Activated naive CD8-positive, alpha-beta T cell treated with anti-CD3 and anti-CD28 coated beads, Interleukin-2, amount 10 ng/mL, durations not matched to agents 7 days and 5 days (primary cell): ENCODE results near the gene SOX21. TPM values are rescaled to one million over a fixed set of nuclear protein-coding genes. Genes with fewer than 3 reads are reported as not detected.

Source experiments
- ATAC-seq: fragments of 150-1000 bp; cut with Tn5 transposase; one replicate; pipeline ENCODE4 v1.10.0; 2021; ENCODE audit warnings: low read depth, moderate library complexity
- POLR2A ChIA-PET: fragments of 350-600 bp; sonication (Branson Sonifier 250); formaldehyde crosslinking; loops from one replicate; lab custom pipeline; 2021; ENCODE audit warnings: antibody characterized with exemption; lab: Charles Lee
- DNase-seq: peaks from one replicate; pipeline ENCODE4 v3.0.0; 2021
- H3K27ac Mint-ChIP-seq: one replicate; pipeline ENCODE4 v1.8.0; 2022; ENCODE audit warnings: mild to moderate bottlenecking, mixed read lengths
- H3K27me3 Mint-ChIP-seq: one replicate; pipeline ENCODE4 v1.8.0; 2022; ENCODE audit warnings: mild to moderate bottlenecking, moderate library complexity, mixed read lengths
- H3K36me3 Mint-ChIP-seq: one replicate; pipeline ENCODE4 v1.8.0; 2021; ENCODE audit warnings: mild to moderate bottlenecking, mixed read lengths
- H3K4me1 Mint-ChIP-seq: one replicate; pipeline ENCODE4 v1.8.0; 2021; ENCODE audit warnings: mixed read lengths
- H3K4me3 Mint-ChIP-seq: one replicate; pipeline ENCODE4 v1.8.0; 2022; ENCODE audit warnings: mild to moderate bottlenecking, moderate library complexity, mixed read lengths
- H3K9me3 Mint-ChIP-seq: one replicate; pipeline ENCODE4 v1.8.0; 2021; ENCODE audit warnings: mixed read lengths
- total RNA-seq, 2 experiments: library from RNA; stranded (reverse); gene quantifications; one replicate each; pipeline ENCODE4 v1.2.3, GENCODE V29; 2021

The SOX21 gene
- total RNA-seq, 2 experiments from 2014 or later = not detected

GRCh38 chr13:94713561-94714182, 1.3 kb upstream of the SOX21 start:
- Mint-ChIP-seq H3K4me1 (peaks cover 10% of the 10 kb centered on the region), H3K9me3 (no peaks in the 10 kb centered on the region), H3K36me3 (no peaks in the 10 kb centered on the region), H3K4me3 (no peak overlapping the region), H3K27ac (no peak overlapping the region), H3K27me3 (peaks cover 78% of the 10 kb centered on the region)
- DNase-seq = no peak
- POLR2A ChIA-PET = no interaction called here
- ATAC-seq = no peak

GRCh38 chr13:94712812-94713560, 641 bp upstream of the SOX21 start:
- Mint-ChIP-seq H3K27me3 (peaks cover 82% of the 10 kb centered on the region), H3K27ac (no peak overlapping the region), H3K4me3 (no peak overlapping the region), H3K36me3 (no peaks in the 10 kb centered on the region), H3K9me3 (no peaks in the 10 kb centered on the region), H3K4me1 (peaks cover 10% of the 10 kb centered on the region)
- no peak for ATAC-seq
- DNase-seq = peak; percentile 45
- POLR2A ChIA-PET = no interaction called here

GRCh38 chr13:94711561-94712286, 621 bp downstream of the SOX21 start:
- ATAC-seq (peak; percentile 29), DNase-seq (peak; percentile 57)
- Mint-ChIP-seq H3K4me3 (peak overlapping the region; percentile 61), H3K9me3 (no peaks in the 10 kb centered on the region), H3K27me3 (peaks cover 83% of the 10 kb centered on the region), H3K36me3 (no peaks in the 10 kb centered on the region), H3K4me1 (peaks cover 14% of the 10 kb centered on the region), H3K27ac (no peak overlapping the region)
- POLR2A ChIA-PET = no interaction called here

- peaks cover 14% of the 10 kb centered on the region for H3K4me1 Mint-ChIP-seq
- H3K27me3 Mint-ChIP-seq = peaks cover 83% of the 10 kb centered on the region
- H3K9me3 Mint-ChIP-seq = no peaks in the 10 kb centered on the region
- DNase-seq (peak; percentile 57), ATAC-seq (peak; percentile 55)
- H3K4me3 Mint-ChIP-seq = peak overlapping the region; percentile 52
- no peak overlapping the region for H3K27ac Mint-ChIP-seq
- no peaks in the 10 kb centered on the region for H3K36me3 Mint-ChIP-seq
- POLR2A ChIA-PET = no interaction called here
Measured at GRCh38 chr13:94710881-94711560, 1.3 kb downstream of the SOX21 start.

- DNase-seq (no peak), ATAC-seq (no peak)
- Mint-ChIP-seq H3K4me3 (peak overlapping the region; percentile 14), H3K36me3 (no peaks in the 10 kb centered on the region), H3K27me3 (peaks cover 83% of the 10 kb centered on the region), H3K9me3 (no peaks in the 10 kb centered on the region), H3K4me1 (peaks cover 14% of the 10 kb centered on the region), H3K27ac (no peak overlapping the region)
- POLR2A ChIA-PET = no interaction called here
Measured at GRCh38 chr13:94710065-94710781, 2.1 kb downstream of the SOX21 start.

- POLR2A ChIA-PET = interaction anchor here (0.7 kb wide), 1 partner anchor 389 kb away, joined by 3 read pairs; no protein-coding TSS in a partner anchor
- DNase-seq (no peak), ATAC-seq (no peak)
- no peak overlapping the region for H3K4me3 Mint-ChIP-seq
- H3K9me3 Mint-ChIP-seq = no peaks in the 10 kb centered on the region
- no peak overlapping the region for H3K27ac Mint-ChIP-seq
- H3K4me1 Mint-ChIP-seq = peaks cover 14% of the 10 kb centered on the region
- H3K27me3 Mint-ChIP-seq = peaks cover 83% of the 10 kb centered on the region
- no peaks in the 10 kb centered on the region for H3K36me3 Mint-ChIP-seq
Measured at GRCh38 chr13:94709001-94709834, 3.1 kb downstream of the SOX21 start.

- POLR2A ChIA-PET = interaction anchor here (0.7 kb wide), 1 partner anchor 388 kb away, joined by 3 read pairs; no protein-coding TSS in a partner anchor
Measured at GRCh38 chr13:94708031-94708859, 4.1 kb downstream of the SOX21 start.

DNA sequence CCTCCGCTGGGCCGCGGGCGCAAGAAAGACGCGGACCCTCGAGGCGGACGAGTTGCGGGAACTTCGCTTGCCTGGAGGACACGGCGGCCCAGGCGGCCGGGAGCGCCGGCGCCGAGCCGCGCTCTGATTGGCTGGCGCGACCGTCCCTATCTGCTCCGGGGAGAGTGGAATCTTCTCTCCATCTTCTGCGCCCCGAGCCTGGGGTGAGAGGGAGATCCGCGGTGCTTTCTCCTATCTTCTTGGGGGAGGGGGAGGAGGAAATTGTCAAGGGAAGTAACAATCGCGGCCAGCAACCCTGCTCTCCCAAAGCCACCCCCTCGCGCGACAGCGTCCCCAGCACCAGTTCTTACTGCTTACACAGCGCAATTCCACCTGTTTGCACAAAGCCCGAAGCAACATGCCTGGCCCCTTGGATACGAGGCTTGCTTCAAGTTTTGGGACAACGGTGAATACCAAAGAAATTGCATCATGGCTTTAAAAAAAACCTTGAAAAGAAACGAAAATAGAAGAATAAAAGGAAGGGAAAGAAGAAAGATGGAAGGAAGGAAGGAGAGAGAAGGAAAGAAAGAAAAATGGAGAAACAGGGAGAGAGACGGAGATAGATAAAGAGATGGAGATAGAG, 4.8 kb downstream of the SOX21 start:
- Mint-ChIP-seq H3K27me3 (peaks cover 90% of the 10 kb centered on the region), H3K9me3 (peaks cover 4% of the 10 kb centered on the region), H3K4me3 (no peak overlapping the region), H3K36me3 (peaks cover 3% of the 10 kb centered on the region), H3K4me1 (peaks cover 16% of the 10 kb centered on the region), H3K27ac (peak overlapping the region; percentile 40)
- POLR2A ChIA-PET = no interaction called here
- DNase-seq (peak; percentile 31), ATAC-seq (no peak)

More at GRCh38 chr13:94708031-94708859, 4.1 kb downstream of the SOX21 start:
- H3K4me3 Mint-ChIP-seq = peak overlapping the region; percentile 3
- peak overlapping the region; percentile 9 for H3K27ac Mint-ChIP-seq
- peaks cover 85% of the 10 kb centered on the region for H3K27me3 Mint-ChIP-seq
- no peak for ATAC-seq
- peaks cover 17% of the 10 kb centered on the region for H3K4me1 Mint-ChIP-seq
- DNase-seq = no peak
- H3K36me3 Mint-ChIP-seq = peaks cover 3% of the 10 kb centered on the region
- H3K9me3 Mint-ChIP-seq = peaks cover 4% of the 10 kb centered on the region

DNA sequence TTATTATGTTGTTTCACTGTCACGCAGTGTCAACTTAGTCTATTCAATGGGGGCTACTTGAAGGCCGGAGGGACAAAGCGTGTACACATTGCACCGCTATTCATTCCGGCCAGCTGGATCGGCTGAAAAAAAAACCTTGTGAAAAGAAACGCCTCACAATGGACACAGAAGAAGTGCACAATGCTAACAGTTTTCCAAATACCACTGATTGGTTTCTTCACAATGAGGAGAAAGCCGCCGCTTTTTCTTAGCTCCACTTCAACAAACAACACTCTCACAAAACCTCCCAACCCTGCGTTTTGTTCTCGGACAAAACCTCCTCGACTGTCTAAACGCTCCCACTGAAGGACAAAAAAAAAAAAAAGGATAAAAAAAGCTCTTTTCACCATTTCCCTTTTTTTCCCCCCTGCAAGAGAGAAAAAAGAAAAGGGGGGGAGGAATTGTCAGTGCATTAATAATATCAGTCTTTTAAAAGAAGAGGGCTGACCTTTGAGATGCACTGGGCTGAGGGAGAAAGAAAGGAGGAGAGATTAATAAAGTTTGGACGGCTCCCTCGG, 5.4 kb downstream of the SOX21 start:
- H3K4me3 Mint-ChIP-seq = no peak overlapping the region
- POLR2A ChIA-PET = interaction anchor here (0.7 kb wide), 1 partner anchor 537 kb away, joined by 6 read pairs; no protein-coding TSS in a partner anchor
- peaks cover 4% of the 10 kb centered on the region for H3K9me3 Mint-ChIP-seq

DNA sequence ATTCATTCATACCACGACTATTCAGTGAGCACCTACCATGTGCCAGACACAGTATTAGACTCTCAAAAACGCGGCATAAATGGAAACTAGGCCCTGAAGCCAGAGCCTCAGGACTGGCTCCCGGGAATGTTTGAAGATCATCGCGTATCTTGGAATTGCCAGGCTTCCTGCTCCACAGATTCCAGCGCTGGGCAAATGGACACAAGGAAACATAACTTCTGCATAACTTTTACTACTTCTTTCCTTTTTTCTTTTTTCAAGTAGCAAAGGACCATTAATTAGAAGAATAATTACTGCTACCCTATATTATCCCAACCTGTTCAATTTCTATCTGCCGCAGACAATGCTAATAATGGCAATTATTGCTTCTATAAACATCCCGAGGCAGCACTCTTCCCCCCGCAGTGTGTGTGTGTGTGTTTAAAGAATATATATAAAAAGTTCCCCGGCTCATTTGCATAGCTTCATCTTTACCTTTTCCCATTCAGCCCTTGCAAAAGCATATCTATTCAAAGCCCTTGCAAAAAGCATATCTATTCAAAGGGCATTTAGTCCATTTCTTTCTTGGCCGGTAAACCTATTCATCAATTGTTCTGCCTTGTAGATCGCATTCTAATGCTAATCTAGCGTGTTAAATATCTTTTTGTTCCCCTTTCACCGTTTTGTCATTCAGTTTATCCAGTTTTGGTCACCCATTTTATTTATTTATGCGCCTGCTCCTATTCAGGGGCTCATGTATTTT, 6.1 kb downstream of the SOX21 start:
- peaks cover 4% of the 10 kb centered on the region for H3K9me3 Mint-ChIP-seq
- ATAC-seq (no peak), DNase-seq (no peak)
- no peak overlapping the region for H3K27ac Mint-ChIP-seq
- POLR2A ChIA-PET = interaction anchor here (0.7 kb wide), 1 partner anchor 537 kb away, joined by 6 read pairs; no protein-coding TSS in a partner anchor
- peaks cover 3% of the 10 kb centered on the region for H3K36me3 Mint-ChIP-seq
- H3K4me3 Mint-ChIP-seq = no peak overlapping the region
- peaks cover 96% of the 10 kb centered on the region for H3K27me3 Mint-ChIP-seq
- H3K4me1 Mint-ChIP-seq = peaks cover 12% of the 10 kb centered on the region

More for the DNA sequence above, 5.4 kb downstream of the SOX21 start:
- no peak for DNase-seq
- peaks cover 92% of the 10 kb centered on the region for H3K27me3 Mint-ChIP-seq
- no peak overlapping the region for H3K27ac Mint-ChIP-seq
- peaks cover 12% of the 10 kb centered on the region for H3K4me1 Mint-ChIP-seq
- peaks cover 3% of the 10 kb centered on the region for H3K36me3 Mint-ChIP-seq
- no peak for ATAC-seq
